NCI-H2107 (cell line): ENCODE results near the gene GSTM4.
"Not testable (repeated sequence)": the region's sequence is repeated elsewhere in the genome, so short reads cannot be mapped to it uniquely, and the experiment has no call there.

Experiments used
- DNase-seq: peaks from one replicate; lab custom pipeline; 2025; lab: John Stamatoyannopoulos, UW

GSTM4 gene

GRCh38 chr1:109667452-109668122 is 11.7 kb downstream of the GSTM4 start, which contains the start of gene GSTM2:
GSTM2 (plus strand) TSS chr1:109668057; CDS start chr1:109668116, 59 bp downstream.
- peak; percentile 30 for DNase-seq

- no peak for DNase-seq
Observed at GRCh38 chr1:109668123-109668775, 12.3 kb downstream of the GSTM4 start.

- DNase-seq = no peak
Observed at GRCh38 chr1:109669246-109669948, 13.5 kb downstream of the GSTM4 start.

GRCh38 chr1:109669949-109670302 is 14.0 kb downstream of the GSTM4 start:
- DNase-seq = not testable (repeated sequence)

GRCh38 chr1:109671067-109671466 is 15.2 kb downstream of the GSTM4 start:
- DNase-seq = no peak

- not testable (repeated sequence) for DNase-seq
Observed at GRCh38 chr1:109673861-109674260, 18.0 kb downstream of the GSTM4 start.

- not testable (repeated sequence) for DNase-seq
Observed at GRCh38 chr1:109676683-109677381, 20.9 kb downstream of the GSTM4 start.

- DNase-seq = no peak
Observed at GRCh38 chr1:109677459-109677858, 21.6 kb downstream of the GSTM4 start.

- not testable (repeated sequence) for DNase-seq
Observed at GRCh38 chr1:109678637-109679036, 22.7 kb downstream of the GSTM4 start.

- not testable (repeated sequence) for DNase-seq
Observed at GRCh38 chr1:109684777-109685176, 28.9 kb downstream of the GSTM4 start.

- DNase-seq = not testable (repeated sequence)
Observed at GRCh38 chr1:109685399-109685798, 29.5 kb downstream of the GSTM4 start.

- not testable (repeated sequence) for DNase-seq
Observed at GRCh38 chr1:109685890-109686289, 30.0 kb downstream of the GSTM4 start.

GRCh38 chr1:109687109-109687508 is 31.2 kb downstream of the GSTM4 start:
- DNase-seq = not testable (repeated sequence)

GRCh38 chr1:109687641-109688499 is 32.0 kb downstream of the GSTM4 start, which contains the start of gene GSTM1:
GSTM1 (plus strand) TSS chr1:109687817; CDS start chr1:109687874, 57 bp downstream.
- DNase-seq = no peak

- DNase-seq = no peak
Observed at GRCh38 chr1:109689844-109690405, 34.0 kb downstream of the GSTM4 start.

- DNase-seq = no peak
Observed at GRCh38 chr1:109691759-109692158, 35.9 kb downstream of the GSTM4 start.

GRCh38 chr1:109694400-109694799 is 38.5 kb downstream of the GSTM4 start:
- not testable (repeated sequence) for DNase-seq

- DNase-seq = not testable (repeated sequence)
Observed at GRCh38 chr1:109695138-109695537, 39.2 kb downstream of the GSTM4 start.

GRCh38 chr1:109697066-109697465 is 41.2 kb downstream of the GSTM4 start:
- DNase-seq = no peak

- DNase-seq = not testable (repeated sequence)
Observed at GRCh38 chr1:109697861-109698260, 42.0 kb downstream of the GSTM4 start.

- not testable (repeated sequence) for DNase-seq
Observed at GRCh38 chr1:109702940-109703339, 47.0 kb downstream of the GSTM4 start.
